A549 (cell line): ENCODE measurements around the gene NMNAT2. TPM values are rescaled to one million over a fixed set of nuclear protein-coding genes. Genes with fewer than 3 reads are reported as not detected.

Experiments
- ATAC-seq, 2 experiments: fragments of 200-7000 bp in 1 of 2; fragments of >200 bp in 1 of 2; cut with Nextera tagmentation in 1 of 2; cut with Tn5 transposase in 1 of 2; 3 replicates each; pipeline versions ENCODE4 v1.8.0 to v1.9.1; 2018 to 2020; ENCODE audit warnings: mild to moderate bottlenecking in 1 of 2, moderate library complexity in 1 of 2
- CTCF ChIA-PET: fragments of 300-600 bp; sonication (Branson Sonifier 250); formaldehyde crosslinking; extraction: SDS; loops from one replicate; lab custom pipeline; 2021; ENCODE audit warnings: antibody characterized with exemption, inconsistent platforms; lab: Yijun Ruan, JAX
- POLR2A ChIA-PET: fragments of 350-600 bp; formaldehyde crosslinking; extraction: SDS; loops from one replicate; lab custom pipeline; 2021; ENCODE audit warnings: antibody characterized with exemption, inconsistent platforms; lab: Yijun Ruan, JAX
- DNase-seq, 2 experiments: peaks; one replicate each; pipeline versions ENCODE4 v3.0.0 to v3.0.0-alpha.2; 2011 to 2016; ENCODE audit warnings: low read depth in 1 of 2, low spot score in 1 of 2
- FAIRE-seq: peaks from 2 replicates; lab custom pipeline; 2011; peaks lifted over from hg19 to GRCh38; lab: Jason Lieb, UNC
- H3K27ac ChIP-seq, 2 experiments: fragments of >200 bp; sonication (Bioruptor Twin); formaldehyde crosslinking; 3 replicates each; pipeline ENCODE4 v1.5.1; 2016 to 2017
- H3K4me1 ChIP-seq: fragments of >200 bp; sonication (Bioruptor Twin); formaldehyde crosslinking; 3 replicates; pipeline ENCODE4 v1.6.1; 2016
- H3K4me2 ChIP-seq: fragments of >200 bp; sonication (Bioruptor Twin); formaldehyde crosslinking; 3 replicates; pipeline ENCODE4 v1.6.1; 2016
- H3K4me3 ChIP-seq: fragments of >200 bp; sonication (Bioruptor Twin); formaldehyde crosslinking; 3 replicates; pipeline ENCODE4 v1.5.1; 2016
- H3K9me3 ChIP-seq: fragments of >200 bp; sonication (Bioruptor Twin); formaldehyde crosslinking; 3 replicates; pipeline ENCODE4 v1.6.1; 2016
- ATOH8 ChIP-seq: fragments of 250-450 bp; sonication (Bioruptor Pico); IDR thresholded peaks from 2 replicates; pipeline ENCODE4 v1.5.0; 2020; ENCODE audit warnings: low read depth, mild to moderate bottlenecking, moderate library complexity
- CBX2 ChIP-seq: fragments of 200-600 bp; sonication (generic); IDR thresholded peaks from 2 replicates; pipeline ENCODE4 v1.6.1; 2016; ENCODE audit warnings: low read depth, mild to moderate bottlenecking, borderline replicate concordance
- CBX8 ChIP-seq: fragments of 200-600 bp; sonication (generic); IDR thresholded peaks from 2 replicates; pipeline ENCODE4 v1.6.1; 2016
- E2F6 ChIP-seq: IDR thresholded peaks from 2 replicates; pipeline ENCODE4 v1.6.1; 2012; ENCODE audit warnings: low read depth, borderline replicate concordance
- EHMT2 ChIP-seq: fragments of 200-600 bp; sonication (generic); IDR thresholded peaks from 2 replicates; pipeline ENCODE4 v1.6.1; 2016; ENCODE audit warnings: antibody characterized with exemption, low read depth, mild to moderate bottlenecking, moderate library complexity
- FOSB ChIP-seq: fragments of 250-450 bp; sonication (Bioruptor Pico); IDR thresholded peaks from 2 replicates; pipeline ENCODE4 v1.5.0; 2020; ENCODE audit warnings: mild to moderate bottlenecking, moderate library complexity
- FOXS1 ChIP-seq: fragments of 250-450 bp; sonication (Bioruptor Pico); IDR thresholded peaks from 2 replicates; pipeline ENCODE4 v1.5.0; 2020; ENCODE audit warnings: mild to moderate bottlenecking, moderate library complexity
- HES2 ChIP-seq: fragments of >200 bp; sonication (Bioruptor Twin); formaldehyde crosslinking; IDR thresholded peaks from 2 replicates; pipeline ENCODE4 v1.6.1; 2016
- KDM5A ChIP-seq: fragments of 200-600 bp; sonication (generic); IDR thresholded peaks from 2 replicates; pipeline ENCODE4 v1.6.1; 2016; ENCODE audit warnings: antibody characterized with exemption, mild to moderate bottlenecking
- MAFK ChIP-seq: fragments of 450-650 bp; IDR thresholded peaks from 2 replicates; pipeline ENCODE4 v1.6.1; 2014; ENCODE audit not compliant: partially characterized antibody
- MYC ChIP-seq: IDR thresholded peaks from 2 replicates; pipeline ENCODE4 v1.6.1; 2012; ENCODE audit warnings: mild to moderate bottlenecking, inconsistent platforms, low read length, improper control_type of control experiment, borderline replicate concordance
- NFE2L2 ChIP-seq: fragments of 150-350 bp; conservative IDR thresholded peaks from 2 replicates; pipeline ENCODE4 v1.6.1; 2014; ENCODE audit warnings: low read length
- NPAS2 ChIP-seq: fragments of 250-450 bp; sonication (Bioruptor Pico); IDR thresholded peaks from 2 replicates; pipeline ENCODE4 v1.8.0; 2022; ENCODE audit warnings: mild to moderate bottlenecking, moderate library complexity, borderline replicate concordance
- NR3C1 ChIP-seq: fragments of >200 bp; sonication (Bioruptor Twin); formaldehyde crosslinking; IDR thresholded peaks from 3 replicates; pipeline ENCODE4 v1.6.1; 2017
- PHF8 ChIP-seq: fragments of 200-600 bp; sonication (generic); IDR thresholded peaks from 2 replicates; pipeline ENCODE4 v1.6.1; 2016; ENCODE audit warnings: low read depth, mild to moderate bottlenecking, antibody characterized with exemption, moderate library complexity, borderline replicate concordance
- RAD21 ChIP-seq, 2 experiments: fragments of >200 bp in 1 of 2; sonication (Bioruptor Twin) in 1 of 2; formaldehyde crosslinking in 1 of 2; IDR thresholded peaks in 1 of 2; conservative IDR thresholded peaks in 1 of 2; 2 replicates in 1 of 2; 3 replicates in 1 of 2; pipeline ENCODE4 v1.6.1; 2012 to 2018; ENCODE audit warnings: inconsistent platforms in 1 of 2
- RFX5 ChIP-seq: fragments of 450-650 bp; IDR thresholded peaks from 2 replicates; pipeline ENCODE4 v1.7.1; 2014; ENCODE audit warnings: antibody characterized with exemption, mild to moderate bottlenecking, moderate library complexity
- RNF2 ChIP-seq: fragments of 200-600 bp; sonication (generic); IDR thresholded peaks from 2 replicates; pipeline ENCODE4 v1.6.1; 2016; ENCODE audit warnings: low read depth, mild to moderate bottlenecking, antibody characterized with exemption, moderate library complexity, borderline replicate concordance
- ZC3H11A ChIP-seq: fragments of 450-650 bp; IDR thresholded peaks from 2 replicates; pipeline ENCODE4 v1.6.1; 2014; ENCODE audit warnings: antibody characterized with exemption, mild to moderate bottlenecking
- ZSCAN20 ChIP-seq: fragments of 250-450 bp; sonication (Bioruptor Pico); IDR thresholded peaks from 2 replicates; pipeline ENCODE4 v1.8.0; 2022; ENCODE audit warnings: mild to moderate bottlenecking, moderate library complexity
- WGBS: methylation state at CpG from one replicate; pipeline ENCODE4 v1.1.6; 2017; ENCODE audit errors: missing lambda C conversion rate; 5-methylcytosine and 5-hydroxymethylcytosine counted together
- polyA plus RNA-seq, 4 experiments: library from polyadenylated mRNA; depleted of rRNA in 3 of 4; stranded (reverse); fragments of >200 nt; fragmentation: RNase III in 1 of 4; extraction: RNeasy Plus Mini Kit Qiagen cat#74134 plus additional on column Dnase treatment in 1 of 4; gene quantifications; 2 replicates in 3 of 4; 3 replicates in 1 of 4; pipeline ENCODE4 v1.2.3, GENCODE V29; 2011 to 2017
- TF ChIP-seq, protein P1 (sequence below): fragments of >200 bp; sonication (Bioruptor Twin); formaldehyde crosslinking; IDR thresholded peaks from 3 replicates; pipeline ENCODE4 v1.6.1; 2016
- TF ChIP-seq, protein P2 (sequence below): fragments of 450-650 bp; IDR thresholded peaks from 2 replicates; pipeline ENCODE4 v1.6.1; 2014; ENCODE audit warnings: antibody characterized with exemption

NMNAT2 gene
- polyA plus RNA-seq, 2 of the 4 experiments (the other 2 are of a cell fraction), result 0.16 to 0.63 TPM

DNA sequence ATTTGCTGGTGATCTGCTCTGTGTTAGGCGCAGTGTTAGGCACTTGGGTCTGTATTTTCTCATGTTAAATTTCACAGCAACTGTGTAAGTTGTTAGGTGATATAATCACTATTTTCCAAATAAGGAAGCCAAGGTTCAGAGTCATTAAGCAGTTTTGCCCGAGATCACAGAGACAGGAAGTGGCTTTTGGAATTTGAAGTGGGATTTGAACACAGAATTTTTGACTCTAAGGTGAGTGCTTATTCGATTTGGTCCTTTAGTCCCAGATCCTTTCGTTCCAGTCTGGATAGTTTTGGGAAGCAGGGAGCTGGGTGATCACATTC lies 114.9 kb downstream of the NMNAT2 start:
- Histone ChIP-seq H3K4me2 (no peak overlapping the region), H3K4me1 (no peaks in the 10 kb centered on the region), H3K9me3 (no peaks in the 10 kb centered on the region), H3K27ac (no peak overlapping the region), H3K4me3 (no peak overlapping the region)
- ChIA-PET CTCF (no interaction called here), POLR2A (no interaction called here)
- FAIRE-seq, result no peak
- no peak for DNase-seq
- 69% methylated on average over 4 of the region's 4 CpGs for WGBS
- no peak for ATAC-seq
- no peak for TF ChIP-seq NFE2L2
- no peak for TF ChIP-seq RNF2
- no peak for TF ChIP-seq ZSCAN20
- no peak for TF ChIP-seq KDM5A
- TF ChIP-seq MAFK, result no peak
- no peak for TF ChIP-seq MYC
- TF ChIP-seq RFX5, result no peak
- no peak for TF ChIP-seq RAD21 (conservative IDR thresholded peaks at IDR 0.05 in 1 of 2, IDR thresholded peaks at IDR 0.05 in 1 of 2)
- TF ChIP-seq EHMT2, result no peak
- no peak for TF ChIP-seq FOXS1 (CRISPR knock-in tag)
- no peak for TF ChIP-seq FOSB (CRISPR knock-in tag)
- no peak for TF ChIP-seq NPAS2 (CRISPR knock-in tag)
- no peak for TF ChIP-seq NR3C1
- TF ChIP-seq, all 56 proteins: peak for 0

DNA sequence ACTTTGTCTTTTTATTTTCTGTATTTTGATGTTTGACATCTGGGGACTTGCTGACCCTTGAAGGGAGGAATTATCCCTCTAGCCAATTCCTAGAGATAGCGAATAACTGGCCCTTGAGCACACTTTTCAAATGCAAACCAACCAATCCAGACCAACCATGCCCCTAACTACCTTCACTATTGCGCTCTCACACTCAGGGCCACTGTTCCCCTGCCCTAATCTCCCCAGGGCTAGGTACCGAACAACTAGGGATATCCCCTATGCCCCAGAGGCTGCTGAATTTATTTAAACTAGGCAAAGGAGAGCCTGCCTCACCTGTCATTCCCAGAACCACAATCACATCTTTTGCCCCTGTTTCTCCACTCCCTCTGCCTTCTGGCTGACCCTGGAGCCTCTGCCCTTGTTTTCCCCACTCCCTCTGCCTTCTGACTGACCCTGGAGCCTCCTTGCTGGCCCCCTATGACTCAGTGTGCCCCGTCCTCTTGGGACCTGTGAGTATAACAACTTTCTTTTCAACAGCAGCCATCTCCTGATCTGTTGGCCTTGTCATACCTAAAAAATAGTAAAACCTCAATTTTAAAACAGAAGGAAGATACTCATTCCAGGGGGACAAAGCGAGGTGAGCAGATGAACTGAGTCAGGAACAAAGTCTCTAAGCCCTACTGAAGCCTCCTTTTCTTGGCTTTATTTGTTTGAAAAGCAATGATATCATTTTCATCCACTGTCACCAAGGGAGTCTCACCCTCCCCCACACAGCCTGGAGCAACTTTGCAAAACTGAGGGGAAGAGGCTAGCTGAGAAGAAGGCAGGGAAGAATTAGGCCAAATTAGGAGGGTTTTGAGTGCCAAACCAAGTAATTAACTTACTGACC lies 115.5 kb downstream of the NMNAT2 start:
- no peak overlapping the region for H3K4me2 ChIP-seq
- POLR2A ChIA-PET, result no interaction called here
- 82% methylated on average over 5 of the region's 5 CpGs for WGBS
- TF ChIP-seq MAFK (no peak), PHF8 (no peak), KDM5A (no peak), HES2 (no peak), EHMT2 (no peak), ZC3H11A (no peak), ATOH8 (CRISPR knock-in tag) (no peak), CBX8 (no peak), MYC (no peak), CBX2 (no peak), E2F6 (no peak)
- TF ChIP-seq, protein P1, sequence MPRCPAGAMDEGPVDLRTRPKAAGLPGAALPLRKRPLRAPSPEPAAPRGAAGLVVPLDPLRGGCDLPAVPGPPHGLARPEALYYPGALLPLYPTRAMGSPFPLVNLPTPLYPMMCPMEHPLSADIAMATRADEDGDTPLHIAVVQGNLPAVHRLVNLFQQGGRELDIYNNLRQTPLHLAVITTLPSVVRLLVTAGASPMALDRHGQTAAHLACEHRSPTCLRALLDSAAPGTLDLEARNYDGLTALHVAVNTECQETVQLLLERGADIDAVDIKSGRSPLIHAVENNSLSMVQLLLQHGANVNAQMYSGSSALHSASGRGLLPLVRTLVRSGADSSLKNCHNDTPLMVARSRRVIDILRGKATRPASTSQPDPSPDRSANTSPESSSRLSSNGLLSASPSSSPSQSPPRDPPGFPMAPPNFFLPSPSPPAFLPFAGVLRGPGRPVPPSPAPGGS, result no peak
- TF ChIP-seq, protein P2, sequence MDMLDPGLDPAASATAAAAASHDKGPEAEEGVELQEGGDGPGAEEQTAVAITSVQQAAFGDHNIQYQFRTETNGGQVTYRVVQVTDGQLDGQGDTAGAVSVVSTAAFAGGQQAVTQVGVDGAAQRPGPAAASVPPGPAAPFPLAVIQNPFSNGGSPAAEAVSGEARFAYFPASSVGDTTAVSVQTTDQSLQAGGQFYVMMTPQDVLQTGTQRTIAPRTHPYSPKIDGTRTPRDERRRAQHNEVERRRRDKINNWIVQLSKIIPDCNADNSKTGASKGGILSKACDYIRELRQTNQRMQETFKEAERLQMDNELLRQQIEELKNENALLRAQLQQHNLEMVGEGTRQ, result no peak
- TF ChIP-seq, all 56 proteins: peak for 0
- Histone ChIP-seq H3K4me3 (no peak overlapping the region), H3K27ac (no peak overlapping the region), H3K9me3 (no peaks in the 10 kb centered on the region), H3K4me1 (no peaks in the 10 kb centered on the region)
- ATAC-seq (no peak), FAIRE-seq (no peak), DNase-seq (no peak)
- CTCF ChIA-PET, result no interaction called here
